GM13976 (cell line): ENCODE data around the gene RPL5.
"Not testable (repeated sequence)": the region's sequence is repeated elsewhere in the genome, so short reads cannot be mapped to it uniquely, and the experiment has no call there.

Source experiments
- DNase-seq: peaks from one replicate; pipeline ENCODE4 v3.0.0; 2012; ENCODE audit warnings: low spot score
- in situ Hi-C: fragments of 300-500 bp; cut with MboI; formaldehyde crosslinking; loops from one replicate; pipeline ENCODE4 v1.12.0; 2022; ENCODE audit warnings: low sequenced_read_pairs, mixed read lengths, inconsistent platforms; ENCODE audit not compliant: unreplicated experiment
- TF ChIP-seq, protein P1 (sequence below): IDR thresholded peaks from 2 replicates; pipeline ENCODE4 v1.5.1; 2012; ENCODE audit warnings: borderline replicate concordance, mild to moderate bottlenecking; ENCODE audit not compliant: insufficient read depth; ENCODE audit errors: extremely low read depth, missing control alignments, control extremely low read depth

RPL5 gene

DNA sequence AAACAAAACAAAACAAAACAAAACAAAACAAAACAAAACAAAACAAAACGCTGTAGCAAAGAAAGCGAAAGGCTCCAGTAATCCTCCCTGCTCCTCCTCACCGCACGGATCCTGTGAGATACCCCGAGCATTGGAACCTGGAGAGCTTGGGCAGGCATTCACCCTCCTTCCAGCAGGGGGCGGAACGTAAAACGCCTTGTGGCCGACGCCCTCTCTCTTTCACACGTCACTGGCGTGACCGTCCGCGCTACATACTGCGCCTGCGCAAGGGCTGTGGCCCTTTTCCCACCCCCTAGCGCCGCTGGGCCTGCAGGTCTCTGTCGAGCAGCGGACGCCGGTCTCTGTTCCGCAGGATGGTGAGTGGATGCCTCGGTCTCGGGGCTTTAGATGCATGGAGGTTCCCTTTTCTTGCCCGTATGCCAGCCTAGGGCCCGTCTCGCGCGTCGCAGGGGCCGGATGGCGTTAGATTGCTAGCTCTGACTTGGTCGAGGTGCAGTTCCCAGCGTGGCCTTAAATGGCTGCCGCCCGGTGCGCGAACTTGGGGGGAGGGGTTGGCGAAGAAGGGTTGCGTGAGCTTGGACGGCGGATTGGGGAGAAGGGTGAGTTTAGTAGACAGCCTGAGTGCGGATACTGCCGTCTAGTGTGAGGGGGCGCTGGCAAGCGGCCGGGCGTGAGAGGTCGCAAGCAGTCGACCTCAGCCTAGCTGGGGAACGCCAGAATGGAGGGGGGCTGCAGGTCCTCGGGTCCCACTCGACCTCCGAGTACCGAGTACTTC is at the start of gene RPL5:
Gene RPL5, plus strand, starts transcription at position 279 of the 775 bp plus-strand sequence. Its CDS starts 75 bp downstream, at position 354.
- in situ Hi-C loops = no loop called here
- peak; percentile 98 for DNase-seq
- TF ChIP-seq, protein P1, sequence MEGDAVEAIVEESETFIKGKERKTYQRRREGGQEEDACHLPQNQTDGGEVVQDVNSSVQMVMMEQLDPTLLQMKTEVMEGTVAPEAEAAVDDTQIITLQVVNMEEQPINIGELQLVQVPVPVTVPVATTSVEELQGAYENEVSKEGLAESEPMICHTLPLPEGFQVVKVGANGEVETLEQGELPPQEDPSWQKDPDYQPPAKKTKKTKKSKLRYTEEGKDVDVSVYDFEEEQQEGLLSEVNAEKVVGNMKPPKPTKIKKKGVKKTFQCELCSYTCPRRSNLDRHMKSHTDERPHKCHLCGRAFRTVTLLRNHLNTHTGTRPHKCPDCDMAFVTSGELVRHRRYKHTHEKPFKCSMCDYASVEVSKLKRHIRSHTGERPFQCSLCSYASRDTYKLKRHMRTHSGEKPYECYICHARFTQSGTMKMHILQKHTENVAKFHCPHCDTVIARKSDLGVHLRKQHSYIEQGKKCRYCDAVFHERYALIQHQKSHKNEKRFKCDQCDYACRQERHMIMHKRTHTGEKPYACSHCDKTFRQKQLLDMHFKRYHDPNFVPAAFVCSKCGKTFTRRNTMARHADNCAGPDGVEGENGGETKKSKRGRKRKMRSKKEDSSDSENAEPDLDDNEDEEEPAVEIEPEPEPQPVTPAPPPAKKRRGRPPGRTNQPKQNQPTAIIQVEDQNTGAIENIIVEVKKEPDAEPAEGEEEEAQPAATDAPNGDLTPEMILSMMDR = peak; percentile 98

DNA sequence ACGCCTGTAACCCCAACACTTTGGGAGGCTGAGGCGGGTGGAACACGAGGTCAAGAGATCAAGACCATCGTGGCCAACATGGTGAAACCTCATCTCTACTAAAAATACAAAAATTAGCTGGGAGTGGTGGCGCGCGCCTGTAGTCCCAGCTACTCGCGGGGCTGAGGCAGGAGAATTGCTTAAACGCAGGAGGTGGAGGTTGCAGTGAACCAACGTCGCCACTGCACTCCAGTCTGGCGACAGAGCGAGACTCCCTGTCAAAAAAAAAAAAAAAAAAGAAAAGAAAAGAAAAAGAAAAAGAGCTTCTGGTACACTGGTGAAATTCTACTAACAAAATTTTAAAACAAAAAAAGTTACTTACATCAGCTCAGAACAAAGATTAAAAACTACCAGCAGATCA is 48.3 kb upstream of the RPL5 start:
- DNase-seq, in situ Hi-C loops: not testable (repeated sequence)

DNA sequence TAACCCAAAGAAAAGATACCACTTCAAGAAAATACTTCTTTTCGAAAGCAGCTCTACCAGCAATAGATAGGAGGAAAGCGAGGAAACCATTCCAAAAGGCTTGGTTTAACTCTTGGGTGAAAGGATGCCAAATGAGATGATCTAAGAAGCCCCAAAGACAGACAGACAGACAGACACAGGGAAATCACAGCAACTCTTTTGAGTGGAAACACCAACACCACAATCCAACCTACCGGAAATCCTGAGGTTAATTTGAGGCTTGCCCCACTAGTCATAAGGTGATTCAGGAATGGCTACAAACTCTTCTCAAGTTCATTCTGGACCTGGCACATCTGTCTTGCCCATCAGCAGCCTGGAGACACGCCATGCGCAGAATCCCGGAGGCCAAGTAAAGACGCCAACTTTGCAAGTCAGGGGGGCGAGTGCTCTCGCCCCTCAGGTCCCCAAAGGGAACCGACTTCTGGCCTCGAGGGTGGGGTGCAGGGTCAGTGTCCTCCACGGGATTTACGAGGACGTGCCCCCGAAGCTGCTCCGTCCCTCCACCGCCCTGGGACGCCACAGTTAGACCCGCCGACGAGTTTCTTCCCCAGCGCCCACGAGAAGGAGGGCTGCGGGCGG is 47.7 kb upstream of the RPL5 start:
- TF ChIP-seq, protein P1 = no peak
- in situ Hi-C loops = no loop called here
- DNase-seq = peak; percentile 51

DNA sequence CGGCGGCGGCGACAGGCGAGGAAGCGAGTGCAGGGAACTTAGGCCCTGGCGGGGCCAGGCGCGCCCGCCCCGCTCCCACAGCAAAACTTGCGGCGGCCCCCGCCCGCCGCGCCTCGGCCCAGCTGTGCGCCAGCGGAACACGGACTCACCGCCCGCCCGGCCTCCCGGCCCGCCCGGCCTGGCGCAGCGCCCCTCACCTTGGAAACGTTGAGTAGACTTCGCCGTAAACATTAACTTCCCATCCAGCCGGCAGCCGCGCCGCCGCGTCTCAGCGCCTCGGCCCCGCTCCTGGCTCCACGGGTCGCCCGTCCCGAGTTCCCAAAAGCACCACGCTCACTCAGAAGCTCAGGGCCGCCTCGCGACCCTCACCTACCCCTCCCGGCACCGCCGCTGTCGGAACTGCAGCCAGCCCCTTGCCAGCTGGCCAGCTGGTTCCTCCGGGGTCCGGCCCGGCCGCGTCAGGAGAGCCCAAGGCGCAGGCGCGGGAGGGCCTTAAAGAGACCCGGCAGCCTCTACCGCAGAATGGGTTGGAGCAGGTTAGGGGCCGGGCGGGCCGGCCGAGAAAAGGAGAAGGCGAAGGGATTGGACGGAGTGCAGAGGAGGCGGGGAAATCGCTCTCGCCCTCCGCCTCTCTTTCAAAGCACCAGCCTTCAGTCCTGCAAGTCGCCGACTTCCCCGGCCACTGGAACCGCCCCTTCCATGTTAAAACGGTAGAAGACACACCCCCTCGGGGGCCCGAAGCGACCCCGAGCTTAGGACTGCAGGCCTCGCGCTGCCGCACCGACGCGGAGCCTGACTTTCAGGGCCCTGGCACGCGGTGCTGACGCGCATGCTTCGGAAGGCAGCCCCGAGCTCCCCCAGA is 47.0 kb upstream of the RPL5 start, which contains the start of gene EVI5:
Gene EVI5, minus strand, starts transcription at position 470 of the 862 bp plus-strand sequence. CDS start 48,562 bp downstream, outside the sequence.
- DNase-seq = peak; percentile 95
- in situ Hi-C loops = no loop called here
- TF ChIP-seq, protein P1 = no peak

DNA sequence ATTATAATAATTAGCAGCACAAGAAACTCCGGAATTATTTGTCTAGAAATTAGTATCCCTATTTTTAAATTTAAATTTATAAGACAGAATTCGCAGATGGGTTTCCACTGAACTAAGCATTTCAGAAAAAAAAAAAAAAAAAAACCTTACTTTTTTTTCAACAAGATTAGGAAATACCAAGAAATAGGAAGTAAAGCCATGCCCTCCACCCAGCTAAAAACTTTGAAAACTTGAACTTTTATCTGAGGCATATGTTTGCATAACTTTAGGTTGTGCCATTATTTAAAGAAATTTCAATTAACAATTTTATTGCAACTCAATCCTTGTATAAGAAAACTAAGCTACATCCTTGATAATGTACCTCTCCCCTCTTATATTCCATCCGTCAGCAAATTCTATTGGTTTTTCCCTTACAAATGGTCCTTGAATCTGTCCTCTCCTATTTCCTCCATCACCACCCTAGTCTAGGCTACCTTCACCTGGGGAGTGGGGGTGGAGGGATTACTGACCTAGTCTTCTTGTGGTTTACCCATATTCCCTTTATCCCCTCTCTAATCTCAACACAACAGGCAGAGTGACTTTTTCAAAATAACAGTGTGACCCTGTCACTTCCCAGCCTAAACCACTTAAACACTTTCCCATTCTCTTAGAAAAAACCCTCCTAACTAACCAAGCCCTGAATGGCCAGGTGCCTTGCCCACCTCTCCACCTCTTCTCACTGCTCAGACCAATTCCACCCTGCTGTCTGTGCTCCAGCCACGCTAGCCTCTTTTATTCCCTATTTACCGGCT is 45.5 kb upstream of the RPL5 start:
- in situ Hi-C loops = no loop called here
- TF ChIP-seq, protein P1 = no peak
- DNase-seq = no peak

DNA sequence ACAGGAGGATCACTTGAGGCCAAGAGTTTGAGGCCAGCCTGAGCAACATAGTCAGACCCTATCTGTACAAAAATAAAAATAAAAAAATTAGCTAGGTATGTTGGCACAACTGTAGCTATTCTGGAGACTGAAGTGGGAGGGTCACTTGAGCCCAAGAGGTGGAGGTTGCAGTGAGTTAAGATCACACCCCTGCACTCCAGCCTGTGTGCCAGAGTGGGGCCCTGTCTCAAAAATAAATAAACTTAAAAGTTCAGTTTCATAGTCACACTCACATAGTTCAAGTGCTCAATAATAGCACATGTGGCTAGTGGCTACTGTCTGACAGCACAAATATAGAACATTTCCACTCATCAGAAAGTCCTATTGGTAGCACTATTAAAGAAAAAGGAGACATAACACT is 41.8 kb upstream of the RPL5 start:
- TF ChIP-seq, protein P1 = no peak
- DNase-seq = no peak
- in situ Hi-C loops = no loop called here
